Measurements from ENCODE around the gene PPA1. TPM values are rescaled to one million over a fixed set of nuclear protein-coding genes. Genes with fewer than 3 reads are reported as not detected.

The PPA1 gene
- total RNA-seq, result 39.4 and 40.6 TPM in 2 replicates
- total RNA-seq (2013), result 84.0 TPM
- 28.6 and 31.8 TPM in 2 replicates for polyA plus RNA-seq
- polyA minus RNA-seq, result 44.7 and 52.9 TPM in 2 replicates

DNA sequence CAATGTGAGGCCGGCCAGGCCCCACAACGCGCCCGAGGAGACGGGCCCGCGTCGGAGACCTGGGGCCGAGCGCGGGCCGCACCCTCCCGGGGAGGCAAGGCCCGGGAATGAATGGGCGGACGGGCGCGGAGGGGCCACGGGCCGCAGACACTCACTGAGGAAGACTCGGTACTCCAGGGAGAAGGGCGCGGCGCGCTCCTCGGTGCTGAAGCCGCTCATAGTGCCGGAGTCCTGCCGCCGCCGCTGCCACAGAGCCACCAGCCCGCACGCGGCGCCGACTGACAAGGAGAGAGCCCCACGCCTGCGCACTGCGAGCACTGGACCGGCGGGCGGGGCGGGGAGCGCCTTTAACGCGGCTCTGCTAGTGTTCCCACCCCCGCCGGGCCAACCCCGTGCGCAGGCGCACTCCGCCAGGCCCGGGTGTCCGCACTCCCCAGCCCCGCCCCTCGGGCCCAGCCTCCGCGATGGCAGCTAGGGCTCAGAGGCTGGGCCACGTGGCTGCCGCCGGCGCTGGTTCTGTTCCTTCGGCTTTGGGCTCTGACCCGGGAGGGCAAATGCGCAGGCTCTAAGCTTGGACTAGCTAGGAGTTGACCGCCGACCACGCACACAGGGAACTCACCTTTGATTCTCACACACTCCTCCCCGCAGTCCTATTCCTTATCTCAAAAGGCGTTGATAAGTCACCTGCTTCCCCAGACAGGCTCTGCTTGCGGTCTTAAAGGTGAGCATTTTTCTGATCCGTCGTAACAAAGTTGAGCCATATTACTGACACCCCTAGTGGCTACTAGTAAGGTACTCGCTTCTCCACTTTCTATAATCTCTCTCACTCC is at the start of gene PPA1:
TSS of gene PPA1 (minus strand) at position 321 of the 830 bp plus-strand sequence. CDS start at position 219, 102 bp downstream.
- CTCF ChIA-PET, result interaction anchor here (1.2 to 19.0 kb wide), 5 partner anchors 10 to 171 kb away, joined by 4 to 778 read pairs (median 11); partner anchors contain the start of genes EIF4EBP2 and TYSND1

More for the DNA sequence above, at the start of gene PPA1:
- Histone ChIP-seq H4K20me1 (ENCODE audit: control insufficient read depth, insufficient read depth, low read length, poor library complexity, severe bottlenecking) (no peaks in the 10 kb centered on the region), H3K9me3 (ENCODE audit: control extremely low read depth in 1 of 3, control insufficient read depth in 2 of 3, insufficient read depth in 1 of 3, low read length in 2 of 3) (no peaks in the 10 kb centered on the region), H3K36me3 (replicated peaks in 1 of 2; ENCODE audit: control extremely low read depth in 1 of 2, control insufficient read depth in 1 of 2, extremely low read depth in 1 of 2, insufficient read depth in 2 of 2, low read length in 1 of 2) (peaks cover 0 to under 1% of the 10 kb centered on the region in 2 experiments), H3K4me3 (ENCODE audit: control extremely low read depth in 1 of 5, extremely low read depth in 1 of 5, insufficient read depth in 1 of 5, low read depth in 2 of 5, low read length in 4 of 5) (peak within 1 kb of the TSS; percentile 50 to 95 (median 87)), H3K9ac (ENCODE audit: low read length) (peak within 1 kb of the TSS; percentile 66), H2AFZ (ENCODE audit: insufficient read depth, low read depth, low read length, poor library complexity, severe bottlenecking) (peak within 1 kb of the TSS; percentile 83), H3K27me3 (replicated peaks in 1 of 4; ENCODE audit: control extremely low read depth in 1 of 4, control insufficient read depth in 3 of 4, insufficient read depth in 4 of 4, low read length in 3 of 4) (no peaks in the 10 kb centered on the region), H3K79me2 (ENCODE audit: control insufficient read depth, insufficient read depth, low read length) (peaks cover 23% of the 10 kb centered on the region), H3K4me2 (replicated peaks; ENCODE audit: low read depth, low read length, poor library complexity, severe bottlenecking) (peak within 1 kb of the TSS; percentile 83), H3K4me1 (ENCODE audit: control insufficient read depth in 2 of 2, insufficient read depth in 2 of 2, low read length in 2 of 2) (peaks cover 7 to 18% of the 10 kb centered on the region in 2 donors), H3K27ac (ENCODE audit: low read length in 2 of 2) (peak within 1 kb of the TSS; percentile 75 to 77)
- intact Hi-C loops (cut with micrococcal nuclease), result loop anchor here (1.0 to 5.0 kb wide), 11 partner anchors 12 to 654 kb away; partner anchors contain the start of genes EIF4EBP2, LRRC20, PCBD1 and SAR1A
- peak within 1 kb of the TSS; percentile 92 for H3K4me3 Mint-ChIP-seq
- peaks cover 13% of the 10 kb centered on the region for H3K4me1 Mint-ChIP-seq
- H3K27me3 Mint-ChIP-seq, result no peaks in the 10 kb centered on the region
- DNase-seq, result peak; percentile 98
- H3K9me3 Mint-ChIP-seq (ENCODE audit: insufficient read depth), result no peaks in the 10 kb centered on the region
- peak within 1 kb of the TSS; percentile 93 for H3K27ac Mint-ChIP-seq
- 0% methylated on average over 70 of the region's 74 CpGs for WGBS (ENCODE audit: insufficient coverage)
- POLR2A ChIA-PET, result interaction anchor here (1.0 to 1.4 kb wide), 2 partner anchors 12 to 63 kb away, joined by 5 to 10 read pairs; partner anchors contain the start of gene SAR1A
- no peak for TF ChIP-seq EZH2 (IDR thresholded peaks at IDR 0.05; ENCODE audit: borderline replicate concordance, insufficient read depth, low read depth, low read length, poor library complexity, severe bottlenecking)
- TF ChIP-seq, protein P1, sequence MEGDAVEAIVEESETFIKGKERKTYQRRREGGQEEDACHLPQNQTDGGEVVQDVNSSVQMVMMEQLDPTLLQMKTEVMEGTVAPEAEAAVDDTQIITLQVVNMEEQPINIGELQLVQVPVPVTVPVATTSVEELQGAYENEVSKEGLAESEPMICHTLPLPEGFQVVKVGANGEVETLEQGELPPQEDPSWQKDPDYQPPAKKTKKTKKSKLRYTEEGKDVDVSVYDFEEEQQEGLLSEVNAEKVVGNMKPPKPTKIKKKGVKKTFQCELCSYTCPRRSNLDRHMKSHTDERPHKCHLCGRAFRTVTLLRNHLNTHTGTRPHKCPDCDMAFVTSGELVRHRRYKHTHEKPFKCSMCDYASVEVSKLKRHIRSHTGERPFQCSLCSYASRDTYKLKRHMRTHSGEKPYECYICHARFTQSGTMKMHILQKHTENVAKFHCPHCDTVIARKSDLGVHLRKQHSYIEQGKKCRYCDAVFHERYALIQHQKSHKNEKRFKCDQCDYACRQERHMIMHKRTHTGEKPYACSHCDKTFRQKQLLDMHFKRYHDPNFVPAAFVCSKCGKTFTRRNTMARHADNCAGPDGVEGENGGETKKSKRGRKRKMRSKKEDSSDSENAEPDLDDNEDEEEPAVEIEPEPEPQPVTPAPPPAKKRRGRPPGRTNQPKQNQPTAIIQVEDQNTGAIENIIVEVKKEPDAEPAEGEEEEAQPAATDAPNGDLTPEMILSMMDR (IDR thresholded peaks at IDR 0.05), result peak; percentile 49
- peak; percentile 97 for ATAC-seq (ENCODE audit: low read depth)

Measured in B cell (primary cell).